GM12891 (cell line): ENCODE data around the gene ARSK.

ENCODE experiments used
- DNase-seq: peaks from one replicate; pipeline ENCODE4 v3.0.0; 2011; ENCODE audit warnings: low spot score; ENCODE audit not compliant: insufficient read length
- FAIRE-seq: peaks from 2 replicates; lab custom pipeline; 2011; peaks lifted over from hg19 to GRCh38; lab: Jason Lieb, UNC
- PAX5 ChIP-seq: IDR thresholded peaks from 2 replicates; pipeline ENCODE4 v1.6.1; 2011; ENCODE audit warnings: low read length, moderate library complexity, mild to moderate bottlenecking; ENCODE audit not compliant: insufficient read depth, severe bottlenecking
- POLR2A ChIP-seq: IDR thresholded peaks from 2 replicates; pipeline ENCODE4 v1.6.1; 2011; ENCODE audit warnings: low read depth, low read length, control low read depth
- POLR2AphosphoS5 ChIP-seq: IDR thresholded peaks from 2 replicates; pipeline ENCODE4 v1.6.1; 2011; ENCODE audit warnings: low read depth, low read length, control low read depth
- POU2F2 ChIP-seq: IDR thresholded peaks from 2 replicates; pipeline ENCODE4 v1.6.1; 2011; ENCODE audit warnings: low read depth, mild to moderate bottlenecking, control low read depth, low read length, moderate library complexity
- SPI1 ChIP-seq: IDR thresholded peaks from 2 replicates; pipeline ENCODE4 v1.6.1; 2011; ENCODE audit warnings: low read depth, low read length, control low read depth
- TAF1 ChIP-seq: IDR thresholded peaks from 2 replicates; pipeline ENCODE4 v1.6.1; 2011; ENCODE audit warnings: low read depth, low read length, control low read depth

ARSK gene

GRCh38 chr5:95530416-95530815 lies 24.5 kb upstream of the ARSK start:
- no peak for DNase-seq
- no peak for FAIRE-seq
- TF ChIP-seq TAF1 (no peak), POU2F2 (no peak), POLR2AphosphoS5 (no peak), SPI1 (no peak), POLR2A (no peak), PAX5 (no peak)

DNA sequence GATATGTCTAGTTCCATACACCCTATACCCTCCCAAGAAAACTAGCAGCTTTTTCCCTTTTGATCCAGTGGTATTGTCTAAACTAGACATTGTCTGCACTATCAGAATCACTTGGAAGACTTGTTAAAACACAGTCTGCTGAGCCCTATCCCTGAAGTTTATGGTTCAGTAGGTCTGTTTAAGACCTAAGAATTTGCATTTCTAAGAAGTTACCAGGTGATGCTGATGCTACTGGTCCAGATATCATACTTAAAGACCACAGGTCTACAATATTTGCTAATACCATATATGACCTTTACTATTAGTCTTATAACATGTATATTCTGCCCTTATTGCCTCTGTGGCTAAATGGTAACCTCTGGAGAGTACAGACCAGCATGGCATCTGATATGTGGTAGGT lies 23.4 kb upstream of the ARSK start:
- no peak for DNase-seq
- TF ChIP-seq SPI1 (no peak), POU2F2 (no peak)
- FAIRE-seq: peak; percentile 16

DNA sequence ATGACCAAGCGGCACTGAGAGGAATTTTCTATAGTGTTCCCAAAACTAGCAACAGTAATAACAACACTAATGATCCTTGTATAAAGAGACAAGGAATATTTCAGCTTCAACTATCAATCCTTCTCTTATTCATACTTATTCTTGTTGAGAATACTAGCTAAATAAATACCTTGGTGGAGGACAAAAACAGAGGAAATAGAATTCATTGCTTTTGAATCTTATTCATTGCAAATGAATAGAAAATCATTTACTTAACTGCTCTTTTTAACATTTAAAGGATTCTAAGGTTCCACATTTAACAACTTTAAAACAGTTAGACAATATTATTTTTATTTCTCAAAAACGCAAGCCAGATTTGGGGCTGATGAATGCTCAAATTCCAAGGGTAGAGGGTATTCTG lies 22.5 kb upstream of the ARSK start:
- DNase-seq (no peak), FAIRE-seq (no peak)
- TF ChIP-seq PAX5: no peak
- TF ChIP-seq POLR2A: no peak
- no peak for TF ChIP-seq POLR2AphosphoS5
- TF ChIP-seq POU2F2: no peak
- TF ChIP-seq TAF1: no peak

DNA sequence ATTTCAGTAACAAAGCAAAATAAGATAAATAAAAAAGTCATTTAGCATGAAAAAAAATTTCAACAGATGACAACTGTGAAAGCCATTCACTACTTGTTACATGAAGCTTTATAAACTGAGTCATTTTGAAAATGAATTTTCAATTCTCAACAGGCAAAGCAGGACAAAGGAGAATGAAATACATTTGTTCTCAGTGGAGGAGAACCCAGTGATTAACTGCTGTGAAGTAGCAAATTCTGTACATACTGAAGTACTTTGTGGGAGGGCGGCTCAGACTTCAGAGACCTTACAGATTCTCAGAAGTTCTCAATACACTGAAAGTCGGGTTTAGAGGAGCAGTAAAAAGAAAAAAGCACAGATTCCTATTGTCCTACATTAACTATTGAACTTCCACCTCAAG lies 21.8 kb upstream of the ARSK start:
- no peak for TF ChIP-seq POU2F2
- no peak for TF ChIP-seq PAX5
- no peak for TF ChIP-seq POLR2AphosphoS5
- no peak for TF ChIP-seq TAF1
- TF ChIP-seq SPI1: no peak
- TF ChIP-seq POLR2A: no peak
- DNase-seq: no peak
- FAIRE-seq: no peak

- TF ChIP-seq PAX5 (no peak), POLR2AphosphoS5 (no peak), POLR2A (no peak), TAF1 (no peak), SPI1 (no peak)
- FAIRE-seq: no peak
- no peak for DNase-seq
These were observed 21.1 kb upstream of the ARSK start for GRCh38 chr5:95533761-95534160.

DNA sequence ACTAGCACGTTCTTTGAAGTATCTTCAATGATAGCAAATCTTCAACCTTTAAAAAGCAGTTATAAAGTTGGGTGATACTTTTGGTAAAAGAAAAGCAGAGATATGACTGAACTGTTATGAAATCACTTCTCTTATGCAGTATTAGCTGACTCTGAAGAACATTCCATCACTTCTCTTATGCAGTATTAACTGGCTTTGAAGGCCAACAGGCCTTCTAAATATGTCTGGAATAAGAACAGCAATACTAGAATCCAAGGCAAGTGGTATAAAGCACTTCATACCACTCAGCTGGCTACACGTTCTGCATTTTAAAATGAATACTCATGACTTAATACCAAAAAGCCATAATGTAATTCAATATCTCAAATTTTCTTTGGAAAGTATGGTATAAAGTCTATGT lies 17.4 kb upstream of the ARSK start:
- no peak for TF ChIP-seq SPI1
- no peak for TF ChIP-seq POLR2A
- no peak for TF ChIP-seq POLR2AphosphoS5
- DNase-seq (no peak), FAIRE-seq (no peak)

- TF ChIP-seq PAX5: no peak
- TF ChIP-seq POLR2A: no peak
- TF ChIP-seq SPI1: no peak
- TF ChIP-seq POLR2AphosphoS5: no peak
- TF ChIP-seq TAF1: no peak
- TF ChIP-seq POU2F2: no peak
- DNase-seq (no peak), FAIRE-seq (no peak)
These were observed 11.7 kb upstream of the ARSK start for GRCh38 chr5:95543017-95543705.

- FAIRE-seq: no peak
- no peak for TF ChIP-seq POLR2A
- no peak for TF ChIP-seq SPI1
- TF ChIP-seq TAF1: no peak
- TF ChIP-seq PAX5: no peak
- TF ChIP-seq POLR2AphosphoS5: no peak
- no peak for TF ChIP-seq POU2F2
- DNase-seq: no peak
These were observed 5.9 kb upstream of the ARSK start for GRCh38 chr5:95549030-95549429.

GRCh38 chr5:95554331-95554646 lies 612 bp upstream of the ARSK start:
- FAIRE-seq (no peak), DNase-seq (no peak)
- TF ChIP-seq SPI1 (peak; percentile 51), POLR2AphosphoS5 (no peak)

DNA sequence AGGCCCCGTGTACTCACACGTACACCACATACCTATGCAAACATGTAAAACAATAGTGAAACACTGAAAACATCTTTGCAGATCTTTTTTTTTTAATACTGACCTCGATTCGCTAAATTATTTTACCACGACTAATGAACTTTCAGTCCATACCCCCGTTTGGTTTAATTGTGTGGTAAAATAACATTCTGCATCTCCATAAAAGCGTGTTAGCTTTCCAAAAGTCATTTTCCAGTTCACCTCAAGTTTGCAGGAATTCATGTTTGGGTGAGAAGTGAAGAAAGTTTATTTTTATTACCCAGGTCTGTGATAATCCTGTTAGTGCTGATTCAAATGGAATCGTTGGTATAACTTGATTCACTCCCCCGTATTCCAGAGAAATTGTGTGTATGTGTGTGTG lies 652 bp downstream of the ARSK start:
- TF ChIP-seq POLR2AphosphoS5 (no peak), SPI1 (no peak), POU2F2 (no peak), PAX5 (no peak), TAF1 (no peak), POLR2A (no peak)
- FAIRE-seq (peak; percentile 48), DNase-seq (no peak)

DNA sequence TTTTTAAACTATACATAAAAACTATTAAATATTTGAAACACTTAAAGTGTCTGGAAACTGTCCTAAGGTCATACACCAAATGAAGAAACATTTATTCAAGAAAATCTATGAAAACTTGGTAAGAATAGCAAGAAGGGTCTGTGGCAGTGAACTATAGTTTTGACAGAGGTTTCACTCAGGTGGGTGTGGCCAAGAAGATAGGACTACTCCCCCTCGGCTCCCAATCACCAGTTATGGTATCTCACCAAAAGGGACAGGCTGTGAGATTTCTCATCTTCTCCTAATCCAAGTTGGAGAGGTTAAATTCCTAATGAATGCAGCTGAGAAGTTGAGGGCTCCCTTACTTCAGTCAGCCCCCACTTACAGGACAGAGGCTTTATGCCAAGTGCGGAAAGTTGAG lies 2.9 kb downstream of the ARSK start:
- TF ChIP-seq POU2F2: no peak
- TF ChIP-seq PAX5: no peak
- TF ChIP-seq POLR2AphosphoS5: no peak
- TF ChIP-seq SPI1: no peak
- TF ChIP-seq POLR2A: no peak
- TF ChIP-seq TAF1: no peak
- DNase-seq (no peak), FAIRE-seq (no peak)
